NT2/D1 (cell line): ENCODE measurements around the gene FAM110A.

ENCODE experiments used
- SUZ12 ChIP-seq: IDR thresholded peaks from 2 replicates; pipeline ENCODE4 v1.6.1; 2011; ENCODE audit not compliant: insufficient read length, insufficient read depth; ENCODE audit errors: extremely low read depth
- YY1 ChIP-seq: IDR thresholded peaks from 2 replicates; pipeline ENCODE4 v1.6.1; 2011; ENCODE audit not compliant: insufficient read length, insufficient read depth
- ZNF274 ChIP-seq: IDR thresholded peaks from 2 replicates; pipeline ENCODE4 v1.6.1; 2011; ENCODE audit warnings: mild to moderate bottlenecking, low read depth, low read length

DNA sequence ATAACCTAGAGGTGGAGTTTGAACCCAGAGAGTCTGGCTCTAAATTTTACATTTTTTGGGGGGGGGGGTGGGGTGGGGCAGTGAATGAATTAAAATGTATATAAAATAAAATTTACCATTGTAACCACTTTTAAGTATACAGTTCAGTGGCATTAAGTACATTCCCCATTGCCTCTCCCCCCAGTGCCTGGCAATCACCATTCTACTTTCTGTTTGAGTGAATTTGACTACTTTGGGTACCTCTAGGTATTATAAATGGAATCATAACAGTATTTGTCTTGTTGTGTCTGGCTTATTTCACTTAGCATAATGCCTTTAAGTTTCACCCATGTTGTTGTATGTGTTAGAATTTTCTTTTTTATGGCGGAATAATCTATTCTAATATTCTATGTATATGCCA is 2.7 kb downstream of the FAM110A start:
- no peak for TF ChIP-seq YY1
- no peak for TF ChIP-seq ZNF274
- no peak for TF ChIP-seq SUZ12
